Activated B cell treated with CpG ODN at 0.5 μM for 24 hours (primary cell): Measurements from ENCODE around the gene PSMB9. TPM values are rescaled to one million over a fixed set of nuclear protein-coding genes. Genes with fewer than 3 reads are reported as not detected.

Experiments
- ATAC-seq: fragments of 200-7000 bp; cut with Tn5 transposase; one replicate; pipeline ENCODE4 v1.10.0; 2021; ENCODE audit warnings: low read depth, mild to moderate bottlenecking, moderate library complexity
- CTCF ChIA-PET: fragments of 350-600 bp; sonication (Branson Sonifier 250); formaldehyde crosslinking; loops from one replicate; lab custom pipeline; 2021; ENCODE audit warnings: antibody characterized with exemption; lab: Charles Lee
- POLR2A ChIA-PET: fragments of 350-600 bp; sonication (Branson Sonifier 250); formaldehyde crosslinking; loops from one replicate; lab custom pipeline; 2021; ENCODE audit warnings: antibody characterized with exemption; lab: Charles Lee
- DNase-seq: peaks from one replicate; pipeline ENCODE4 v3.0.0; 2022
- H3K27ac Mint-ChIP-seq: one replicate; pipeline ENCODE4 v1.8.0; 2020; ENCODE audit warnings: mixed read lengths
- H3K27me3 Mint-ChIP-seq: one replicate; pipeline ENCODE4 v1.8.0; 2021; ENCODE audit warnings: mixed read lengths
- H3K36me3 Mint-ChIP-seq: one replicate; pipeline ENCODE4 v1.8.0; 2021; ENCODE audit warnings: low read depth, mixed read lengths
- H3K4me1 Mint-ChIP-seq: one replicate; pipeline ENCODE4 v1.8.0; 2021; ENCODE audit warnings: mixed read lengths
- H3K4me3 Mint-ChIP-seq: one replicate; pipeline ENCODE4 v1.8.0; 2020; ENCODE audit warnings: mild to moderate bottlenecking, mixed read lengths
- H3K9me3 Mint-ChIP-seq: one replicate; pipeline ENCODE4 v1.8.0; 2020; ENCODE audit warnings: mixed read lengths
- CTCF ChIP-seq: fragments of 200-600 bp; IDR thresholded peaks from one replicate; pipeline ENCODE4 v1.8.0; 2022; ENCODE audit warnings: antibody characterized with exemption, mild to moderate bottlenecking
- intact Hi-C: fragments of 100-400 bp; cut with micrococcal nuclease; formaldehyde crosslinking; loops from one replicate; pipeline ENCODE4 v1.15.1; 2024
- total RNA-seq: library from RNA; stranded (reverse); gene quantifications from 2 replicates; pipeline ENCODE4 v1.2.3, GENCODE V29; 2022

Gene PSMB9
- total RNA-seq, 1 donor from 2014 or later: 198 TPM

GRCh38 chr6:32819729-32820128, 34.3 kb upstream of the PSMB9 start:
- Mint-ChIP-seq H3K4me1 (peaks cover 72% of the 10 kb centered on the region), H3K27me3 (no peaks in the 10 kb centered on the region), H3K9me3 (no peaks in the 10 kb centered on the region), H3K36me3 (peaks cover 16% of the 10 kb centered on the region), H3K27ac (peak overlapping the region; percentile 85), H3K4me3 (no peak overlapping the region)
- intact Hi-C loops: no loop called here
- ATAC-seq (no peak), DNase-seq (no peak)
- POLR2A ChIA-PET: interaction anchor here (0.7 to 4.3 kb wide), 4 partner anchors 10 to 34 kb away, joined by 3 to 29 read pairs (median 14); partner anchors contain the start of genes PSMB8, PSMB9, TAP1 and TAP2
- CTCF ChIA-PET: interaction anchor here (0.5 to 6.0 kb wide), 3 partner anchors 19 to 800 kb away, joined by 3 to 20 read pairs (median 18); partner anchors contain the start of gene TAP2
- no peak for TF ChIP-seq CTCF

GRCh38 chr6:32825966-32826365, 28.0 kb upstream of the PSMB9 start:
- no peaks in the 10 kb centered on the region for H3K27me3 Mint-ChIP-seq
- H3K27ac Mint-ChIP-seq: no peak overlapping the region
- peaks cover 17% of the 10 kb centered on the region for H3K4me1 Mint-ChIP-seq
- no peak for DNase-seq
- POLR2A ChIA-PET: interaction anchor here (1.1 to 4.8 kb wide), 3 partner anchors 12 to 154 kb away, joined by 3 to 27 read pairs (median 11); partner anchors contain the start of gene TAP2
- CTCF ChIA-PET: interaction anchor here (1.3 to 5.3 kb wide), 6 partner anchors 13 to 159 kb away, joined by 3 to 44 read pairs (median 9); partner anchors contain the start of genes PSMB9, TAP1 and TAP2
- no peak for ATAC-seq
- H3K9me3 Mint-ChIP-seq: no peaks in the 10 kb centered on the region
- intact Hi-C loops: loop anchor here (1.0 kb wide), 1 partner anchor 12 kb away; the partner anchor contains the start of gene TAP2
- peaks cover 46% of the 10 kb centered on the region for H3K36me3 Mint-ChIP-seq
- H3K4me3 Mint-ChIP-seq: no peak overlapping the region
- no peak for TF ChIP-seq CTCF

GRCh38 chr6:32827025-32827424, 27.0 kb upstream of the PSMB9 start:
- intact Hi-C loops: no loop called here
- Mint-ChIP-seq H3K4me1 (peaks cover 13% of the 10 kb centered on the region), H3K36me3 (peaks cover 57% of the 10 kb centered on the region), H3K27me3 (no peaks in the 10 kb centered on the region), H3K4me3 (no peak overlapping the region), H3K27ac (no peak overlapping the region), H3K9me3 (no peaks in the 10 kb centered on the region)
- TF ChIP-seq CTCF: no peak
- ATAC-seq (no peak), DNase-seq (no peak)
- POLR2A ChIA-PET: interaction anchor here (0.5 to 4.8 kb wide), 6 partner anchors 11 to 979 kb away, joined by 3 to 27 read pairs (median 8); partner anchors contain the start of genes PSMB9, TAP1 and TAP2
- CTCF ChIA-PET: interaction anchor here (0.7 to 5.3 kb wide), 7 partner anchors 12 to 158 kb away, joined by 3 to 44 read pairs (median 8); partner anchors contain the start of genes PSMB9, TAP1 and TAP2

- Mint-ChIP-seq H3K27ac (no peak overlapping the region), H3K27me3 (no peaks in the 10 kb centered on the region), H3K36me3 (peaks cover 82% of the 10 kb centered on the region), H3K4me1 (peaks cover 33% of the 10 kb centered on the region), H3K4me3 (no peak overlapping the region), H3K9me3 (no peaks in the 10 kb centered on the region)
- POLR2A ChIA-PET: interaction anchor here (1.0 to 4.8 kb wide), 2 partner anchors 9 to 16 kb away, joined by 4 to 27 read pairs; partner anchors contain the start of gene TAP2
- CTCF ChIA-PET: interaction anchor here (5.3 kb wide), 1 partner anchor 10 kb away, joined by 44 read pairs; the partner anchor contains the start of gene TAP2
- DNase-seq (no peak), ATAC-seq (no peak)
- no peak for TF ChIP-seq CTCF
- intact Hi-C loops: no loop called here
Observed at GRCh38 chr6:32829495-32829894, 24.5 kb upstream of the PSMB9 start.

GRCh38 chr6:32830017-32830416, 24.0 kb upstream of the PSMB9 start:
- DNase-seq: no peak
- H3K9me3 Mint-ChIP-seq: no peaks in the 10 kb centered on the region
- CTCF ChIA-PET: interaction anchor here (5.3 kb wide), 1 partner anchor 9 kb away, joined by 44 read pairs; the partner anchor contains the start of gene TAP2
- intact Hi-C loops: no loop called here
- H3K27me3 Mint-ChIP-seq: no peaks in the 10 kb centered on the region
- no peak overlapping the region for H3K4me3 Mint-ChIP-seq
- H3K27ac Mint-ChIP-seq: no peak overlapping the region
- POLR2A ChIA-PET: interaction anchor here (1.0 to 4.8 kb wide), 2 partner anchors 8 to 15 kb away, joined by 4 to 27 read pairs; partner anchors contain the start of gene TAP2
- peaks cover 37% of the 10 kb centered on the region for H3K4me1 Mint-ChIP-seq
- peaks cover 87% of the 10 kb centered on the region for H3K36me3 Mint-ChIP-seq
- no peak for ATAC-seq
- TF ChIP-seq CTCF: no peak
